Stomach (tissue), 4 donors: ENCODE measurements around the gene BAG1.

ENCODE experiments used
- CTCF ChIP-seq, 7 experiments: fragments of 450-650 bp in 4 of 7; fragments of 200-600 bp in 3 of 7; sonication (generic) in 3 of 7; IDR thresholded peaks; one replicate each; pipeline ENCODE4 v1.5.1; 2016 to 2019; ENCODE audit warnings: antibody characterized with exemption in 7 of 7, control low read depth in 2 of 7, mild to moderate bottlenecking in 1 of 7
- EP300 ChIP-seq: sonication (generic); formaldehyde crosslinking; IDR thresholded peaks from one replicate; pipeline ENCODE4 v1.6.1; 2017; ENCODE audit warnings: antibody characterized with exemption
- POLR2A ChIP-seq, 4 donors: fragments of 450-650 bp; IDR thresholded peaks; one replicate each; pipeline ENCODE4 v1.6.1; 2016; ENCODE audit warnings: antibody characterized with exemption in 4 of 4, control low read depth in 2 of 4, mild to moderate bottlenecking in 1 of 4, moderate library complexity in 1 of 4
- POLR2AphosphoS5 ChIP-seq, 3 donors: sonication (generic); formaldehyde crosslinking; IDR thresholded peaks; one replicate each; pipeline ENCODE4 v1.6.1; 2016; ENCODE audit warnings: antibody characterized with exemption in 3 of 3

DNA sequence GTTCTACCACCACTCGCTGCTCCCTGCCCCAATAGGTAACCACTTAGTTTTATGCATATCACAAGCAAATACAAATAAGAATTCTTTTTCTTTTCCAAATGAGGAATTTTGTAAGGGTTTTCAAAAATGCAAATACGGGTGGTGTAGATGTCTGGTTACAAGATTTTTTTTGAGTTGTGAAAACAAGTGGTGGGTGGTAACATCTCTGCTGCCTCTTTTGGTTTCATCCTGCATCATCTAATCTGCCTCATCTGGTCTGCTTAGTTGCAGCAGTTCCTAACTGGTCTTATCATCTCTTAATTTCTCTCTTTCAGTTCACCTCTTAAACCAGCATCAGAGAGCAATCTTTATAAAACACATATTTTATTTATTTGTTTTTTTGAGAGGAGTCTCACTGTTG lies 31.1 kb upstream of the BAG1 start:
- no peak for TF ChIP-seq CTCF (IDR thresholded peaks at IDR 0.05)
- no peak for TF ChIP-seq EP300
- no peak for TF ChIP-seq POLR2AphosphoS5 (IDR thresholded peaks at IDR 0.05)
- TF ChIP-seq POLR2A (IDR thresholded peaks at IDR 0.05), result no peak
